H1 (cell line): Measurements from ENCODE around the gene SRGAP2C. TPM values are rescaled to one million over a fixed set of nuclear protein-coding genes. Genes with fewer than 3 reads are reported as not detected.
"Not testable (repeated sequence)": the region's sequence is repeated elsewhere in the genome, so short reads cannot be mapped to it uniquely, and the experiment has no call there.

Source experiments
- CTCF ChIA-PET: fragments of 300-600 bp; sonication (Branson Sonifier 250); formaldehyde crosslinking; loops from one replicate; lab custom pipeline; 2021; ENCODE audit not compliant: partially characterized antibody; lab: Charles Lee
- POLR2A ChIA-PET: fragments of 300-600 bp; sonication (Branson Sonifier 250); formaldehyde crosslinking; loops from one replicate; lab custom pipeline; 2021; ENCODE audit warnings: inconsistent platforms; ENCODE audit not compliant: partially characterized antibody; lab: Charles Lee
- DNase-seq, 2 experiments: peaks; one replicate each; pipeline versions ENCODE4 v3.0.0 to v3.0.0-alpha.2; 2010 to 2022; ENCODE audit warnings: low spot score in 2 of 2, low read depth in 1 of 2, mixed read lengths in 1 of 2
- FAIRE-seq: peaks from 2 replicates; lab custom pipeline; 2011; peaks lifted over from hg19 to GRCh38; lab: Jason Lieb, UNC
- H2AFZ ChIP-seq: 2 replicates; pipeline ENCODE4 v1.8.1; 2012; ENCODE audit warnings: low read length, inconsistent platforms
- H2AK5ac ChIP-seq: 2 replicates; pipeline ENCODE4 v1.6.1; 2013; ENCODE audit warnings: low read depth, low read length
- H2BK120ac ChIP-seq: replicated peaks from 2 replicates; pipeline ENCODE3; 2013; ENCODE audit warnings: low read depth, low read length, inconsistent platforms
- H2BK12ac ChIP-seq: 2 replicates; pipeline ENCODE4 v1.6.1; 2013; ENCODE audit warnings: low read depth, low read length
- H2BK15ac ChIP-seq: 2 replicates; pipeline ENCODE4 v1.6.1; 2013; ENCODE audit warnings: low read length
- H2BK20ac ChIP-seq: 2 replicates; pipeline ENCODE4 v1.6.1; 2013; ENCODE audit warnings: low read length
- H2BK5ac ChIP-seq: 2 replicates; pipeline ENCODE4 v1.6.1; 2013; ENCODE audit warnings: low read depth, low read length
- H3K14ac ChIP-seq: 2 replicates; pipeline ENCODE4 v1.6.1; 2013; ENCODE audit warnings: inconsistent platforms; ENCODE audit not compliant: insufficient read length
- H3K18ac ChIP-seq: 2 replicates; pipeline ENCODE4 v1.6.1; 2013; ENCODE audit warnings: low read length; ENCODE audit errors: extremely low read depth
- H3K23ac ChIP-seq: 2 replicates; pipeline ENCODE4 v1.6.1; 2013; ENCODE audit warnings: inconsistent platforms; ENCODE audit not compliant: insufficient read length
- H3K23me2 ChIP-seq: 2 replicates; pipeline ENCODE4 v1.6.1; 2013; ENCODE audit warnings: low read depth, low read length
- H3K27ac ChIP-seq: 2 replicates; pipeline ENCODE4 v1.6.1; 2011; ENCODE audit warnings: low read depth, low read length, inconsistent platforms
- H3K27me3 ChIP-seq, 4 experiments: replicated peaks in 1 of 4; 1 replicate in 1 of 4; 2 replicates in 3 of 4; pipeline versions ENCODE4 v1.6.1 to v1.8.1; 2011 to 2013; ENCODE audit warnings: low read length in 3 of 4, mild to moderate bottlenecking in 3 of 4, inconsistent platforms in 2 of 4, mixed read lengths in 2 of 4, moderate library complexity in 1 of 4; ENCODE audit not compliant: control insufficient read depth in 3 of 4, insufficient read depth in 3 of 4; ENCODE audit errors: extremely low read depth in 1 of 4
- H3K36me3 ChIP-seq, 4 experiments: 2 replicates each; pipeline versions ENCODE4 v1.6.1 to v1.8.1; 2011 to 2013; ENCODE audit warnings: mild to moderate bottlenecking in 4 of 4, low read length in 3 of 4, moderate library complexity in 2 of 4, control low read depth in 1 of 4, inconsistent platforms in 1 of 4; ENCODE audit not compliant: insufficient read depth in 4 of 4, control insufficient read depth in 2 of 4
- H3K4ac ChIP-seq: replicated peaks from 2 replicates; pipeline ENCODE3; 2013; ENCODE audit warnings: low read length, low read depth, mixed read lengths, inconsistent platforms; ENCODE audit not compliant: insufficient read length
- H3K4me1 ChIP-seq, 4 experiments: replicated peaks in 1 of 4; 1 replicate in 1 of 4; 2 replicates in 3 of 4; pipeline versions ENCODE4 v1.6.1 to v1.8.1; 2011 to 2013; ENCODE audit warnings: low read length in 3 of 4, inconsistent platforms in 2 of 4, mixed read lengths in 1 of 4; ENCODE audit not compliant: insufficient read depth in 4 of 4, control insufficient read depth in 3 of 4
- H3K4me2 ChIP-seq, 2 experiments: 2 replicates each; pipeline versions ENCODE4 v1.6.1 to v1.8.1; 2011 to 2013; ENCODE audit warnings: low read depth in 2 of 2, low read length in 2 of 2, control low read depth in 1 of 2, inconsistent platforms in 1 of 2, mild to moderate bottlenecking in 1 of 2; ENCODE audit not compliant: insufficient read depth in 1 of 2
- H3K4me3 ChIP-seq, 4 experiments: fragments of 200-600, 300-600 bp in 1 of 4; sonication (generic), shearing (Covaris generic), sonication (Bioruptor Twin) in 1 of 4; 2 replicates each; pipeline versions ENCODE4 v1.5.1 to v1.8.1; 2011 to 2016; ENCODE audit warnings: low read length in 4 of 4, low read depth in 3 of 4, control low read depth in 2 of 4, inconsistent platforms in 2 of 4, mild to moderate bottlenecking in 2 of 4, mixed read lengths in 1 of 4, moderate library complexity in 1 of 4; ENCODE audit not compliant: insufficient read depth in 2 of 4; ENCODE audit errors: extremely low read depth in 1 of 4
- H3K56ac ChIP-seq: replicated peaks from 2 replicates; pipeline ENCODE3; 2013; ENCODE audit warnings: low read depth, mild to moderate bottlenecking, mixed read lengths, low read length, inconsistent platforms; ENCODE audit not compliant: insufficient read length
- H3K79me1 ChIP-seq: 2 replicates; pipeline ENCODE4 v1.6.1; 2013; ENCODE audit warnings: low read depth, low read length, control low read depth
- H3K79me2 ChIP-seq, 2 experiments: 2 replicates each; pipeline versions ENCODE4 v1.6.1 to v1.8.1; 2012 to 2013; ENCODE audit warnings: low read length in 2 of 2, mild to moderate bottlenecking in 2 of 2, inconsistent platforms in 1 of 2; ENCODE audit not compliant: insufficient read depth in 2 of 2, control insufficient read depth in 1 of 2
- H3K9ac ChIP-seq, 4 experiments: replicated peaks in 1 of 4; 1 replicate in 1 of 4; 2 replicates in 3 of 4; pipeline versions ENCODE4 v1.6.1 to v1.8.1; 2011 to 2013; ENCODE audit warnings: low read depth in 3 of 4, low read length in 3 of 4, control low read depth in 2 of 4, mild to moderate bottlenecking in 2 of 4, moderate library complexity in 2 of 4, inconsistent platforms in 1 of 4; ENCODE audit errors: extremely low read depth in 1 of 4
- H3K9me3 ChIP-seq, 2 experiments: 2 replicates each; pipeline versions ENCODE4 v1.6.1 to v1.8.1; 2012 to 2013; ENCODE audit warnings: mild to moderate bottlenecking in 2 of 2, moderate library complexity in 2 of 2, control low read depth in 1 of 2, inconsistent platforms in 1 of 2, low read depth in 1 of 2, low read length in 1 of 2, mixed read lengths in 1 of 2; ENCODE audit not compliant: insufficient read depth in 2 of 2
- H4K20me1 ChIP-seq, 2 experiments: replicated peaks in 1 of 2; 2 replicates each; pipeline versions ENCODE3 to v1.8.1; 2011 to 2013; ENCODE audit warnings: inconsistent platforms in 2 of 2, low read length in 2 of 2, mild to moderate bottlenecking in 1 of 2; ENCODE audit not compliant: insufficient read depth in 2 of 2, control insufficient read depth in 1 of 2
- H4K5ac ChIP-seq: 2 replicates; pipeline ENCODE4 v1.6.1; 2013; ENCODE audit warnings: low read length, low read depth, mixed read lengths, inconsistent platforms; ENCODE audit not compliant: insufficient read length
- H4K8ac ChIP-seq: 2 replicates; pipeline ENCODE4 v1.8.0; 2013; ENCODE audit warnings: mild to moderate bottlenecking, moderate library complexity, low read length, inconsistent platforms; ENCODE audit not compliant: insufficient read depth; ENCODE audit errors: extremely low read depth
- H4K91ac ChIP-seq: replicated peaks from 2 replicates; pipeline ENCODE3; 2013; ENCODE audit warnings: low read length, mixed read lengths, inconsistent platforms; ENCODE audit not compliant: insufficient read length
- WGBS, 2 experiments: shearing (Covaris generic) in 1 of 2; methylation state at CpG; one replicate each; pipeline versions ENCODE4 v1.1.6 to v1.1.7; 2013 to 2015; ENCODE audit warnings: low lambda C conversion rate in 2 of 2, mixed read lengths in 2 of 2, inconsistent platforms in 1 of 2, low coverage in 1 of 2, missing lambda C conversion rate in 1 of 2; ENCODE audit not compliant: insufficient replicate concordance in 2 of 2, insufficient coverage in 1 of 2, insufficient read length in 1 of 2; ENCODE audit errors: extremely low coverage in 1 of 2, missing lambda C conversion rate in 1 of 2; 5-methylcytosine and 5-hydroxymethylcytosine counted together
- polyA plus RNA-seq, 7 experiments: library from polyadenylated mRNA; depleted of rRNA in 3 of 7; stranded (reverse) in 5 of 7; unstranded in 2 of 7; fragments of >200 nt in 5 of 7; fragments of 200-250 nt in 2 of 7; gene quantifications; 1 replicate in 5 of 7; 2 replicates in 1 of 7; 4 replicates in 1 of 7; pipeline versions ENCODE4 v1.2.1 to v1.2.3, GENCODE V29; 2011 to 2013; ENCODE audit warnings: missing spikeins in 2 of 7, mixed read lengths in 2 of 7
- total RNA-seq: library from RNA; stranded (reverse); fragmentation: NEBNext Ultra II Directional; extraction: Animal tissue kit (Norgen Biotek cat#: 25700); gene quantifications from 2 replicates; pipeline ENCODE4 v1.2.1, GENCODE V29; 2021

The SRGAP2C gene
- total and polyA plus RNA-seq, 2 of the 8 experiments (the other 6 are each of a cell fraction or from before 2014, with no cell fraction given): 2.5 to 25.2 TPM

GRCh38 chr1:121186191-121186590, 1.4 kb downstream of the SRGAP2C start:
- H3K79me2 ChIP-seq, H3K18ac ChIP-seq, H2AK5ac ChIP-seq, H4K8ac ChIP-seq, H2BK15ac ChIP-seq, FAIRE-seq, H4K20me1 ChIP-seq, H3K14ac ChIP-seq, H2AFZ ChIP-seq, H4K5ac ChIP-seq, H3K4me1 ChIP-seq, H4K91ac ChIP-seq, POLR2A ChIA-PET, H3K79me1 ChIP-seq, H3K56ac ChIP-seq, H2BK12ac ChIP-seq, H2BK120ac ChIP-seq, CTCF ChIA-PET, H3K9ac ChIP-seq, H2BK20ac ChIP-seq, H3K4ac ChIP-seq, H2BK5ac ChIP-seq, H3K23ac ChIP-seq, H3K4me2 ChIP-seq, H3K9me3 ChIP-seq, DNase-seq, H3K27me3 ChIP-seq, H3K36me3 ChIP-seq, H3K4me3 ChIP-seq, H3K27ac ChIP-seq, H3K23me2 ChIP-seq: not testable (repeated sequence)
- no CpG with 5 or more reads among the region's 20 CpGs for WGBS, 2 experiments

- H3K4me2 ChIP-seq, H3K36me3 ChIP-seq, H4K20me1 ChIP-seq, H3K79me2 ChIP-seq, H2BK20ac ChIP-seq, H3K4me1 ChIP-seq, H3K23me2 ChIP-seq, H3K56ac ChIP-seq, H3K4me3 ChIP-seq, H3K4ac ChIP-seq, H4K91ac ChIP-seq, H4K8ac ChIP-seq, H2BK12ac ChIP-seq, H2AFZ ChIP-seq, H2AK5ac ChIP-seq, H2BK15ac ChIP-seq, H2BK5ac ChIP-seq, H3K9ac ChIP-seq, H3K27me3 ChIP-seq, H3K27ac ChIP-seq, H3K79me1 ChIP-seq, H4K5ac ChIP-seq, H3K18ac ChIP-seq, CTCF ChIA-PET, POLR2A ChIA-PET, H3K14ac ChIP-seq, DNase-seq, FAIRE-seq, H3K9me3 ChIP-seq, H3K23ac ChIP-seq, H2BK120ac ChIP-seq: not testable (repeated sequence)
- WGBS, 2 experiments: 63% methylated on average over 2 of the region's 5 CpGs; no CpG with 5 or more reads in 1 of the 2 experiments
These were observed 3.1 kb downstream of the SRGAP2C start for GRCh38 chr1:121187914-121188313.
